GM08714 (cell line): ENCODE measurements around the gene SMKR1.
"Not testable (repeated sequence)": the region's sequence is repeated elsewhere in the genome, so short reads cannot be mapped to it uniquely, and the experiment has no call there.

Source experiments
- H3K4me3 ChIP-seq: fragments of 200-500 bp; sonication (Bioruptor generic); 2 replicates; pipeline ENCODE4 v1.5.1; 2014; ENCODE audit warnings: mild to moderate bottlenecking, low read length, inconsistent platforms
- ZNF274 ChIP-seq: IDR thresholded peaks from 2 replicates; pipeline ENCODE4 v1.6.1; 2012; ENCODE audit warnings: mild to moderate bottlenecking, low read depth, low read length

The SMKR1 gene

DNA sequence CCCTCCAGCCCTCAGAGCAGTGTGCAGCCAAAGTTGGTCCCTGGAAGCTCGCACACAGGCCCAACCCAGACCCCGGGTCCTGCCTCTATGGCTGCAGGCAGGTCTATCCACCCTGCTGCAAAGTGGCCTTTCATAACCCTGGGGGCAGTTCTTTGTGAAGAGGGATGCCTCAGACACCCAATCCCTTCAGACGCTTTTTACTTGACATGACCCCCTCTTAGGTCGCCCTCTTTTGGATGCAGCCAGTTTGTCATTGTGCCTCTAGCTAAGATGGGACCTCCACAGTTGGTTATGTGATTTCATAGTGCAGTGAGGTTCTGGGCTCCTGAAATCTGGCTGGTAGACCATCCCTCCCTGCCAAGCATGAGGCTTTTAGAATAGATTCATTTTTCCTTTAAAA is 27.3 kb downstream of the SMKR1 start:
- no peak for TF ChIP-seq ZNF274
- H3K4me3 ChIP-seq, result no peak overlapping the region

DNA sequence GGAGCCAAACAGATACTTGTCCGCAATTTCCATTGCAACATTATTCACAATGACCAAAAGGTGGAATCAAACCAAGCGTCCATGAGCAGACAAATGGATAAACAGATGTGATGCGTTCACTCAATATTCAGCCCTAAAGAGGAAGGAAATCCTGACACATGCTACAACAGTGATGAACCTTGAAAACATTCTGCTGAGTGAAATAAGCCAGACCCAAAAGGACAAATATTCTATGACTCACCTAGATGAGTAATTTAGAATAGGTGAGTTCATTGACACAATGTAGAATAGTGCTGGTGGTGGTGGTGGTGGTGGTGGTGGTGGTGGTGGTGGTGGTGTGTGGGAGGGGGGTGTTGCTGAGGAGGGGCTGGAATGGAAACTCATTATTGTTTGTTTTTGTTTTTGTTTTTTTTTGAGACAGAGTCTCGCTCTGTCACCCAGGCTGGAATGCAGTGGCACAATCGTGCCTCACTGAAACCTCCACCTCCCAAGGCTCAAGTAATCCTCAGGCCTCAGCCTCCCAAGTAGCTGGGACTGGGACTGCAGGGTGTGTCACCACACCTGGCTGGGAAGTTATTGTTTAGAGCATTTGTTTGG is 28.6 kb downstream of the SMKR1 start:
- no peak for TF ChIP-seq ZNF274
- no peak overlapping the region for H3K4me3 ChIP-seq

DNA sequence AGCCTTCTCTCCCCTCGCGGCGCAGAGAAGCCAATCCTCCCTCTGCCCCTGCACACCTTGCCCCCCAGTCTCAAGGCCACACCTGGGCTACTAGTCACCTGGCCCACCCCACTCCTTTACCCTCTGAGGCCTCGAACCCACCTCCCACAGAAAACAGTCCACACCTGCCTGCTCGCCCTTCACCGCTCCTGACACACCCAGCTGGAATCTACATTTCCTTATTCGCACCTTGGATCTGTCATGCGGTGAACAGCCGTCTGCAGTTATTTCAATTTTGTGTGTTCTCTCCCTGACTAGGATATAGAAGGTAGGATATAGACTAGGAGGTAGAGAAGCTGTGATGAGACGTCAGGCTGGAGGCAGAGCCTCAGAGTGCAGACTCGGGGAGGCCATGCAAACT is 29.4 kb downstream of the SMKR1 start:
- TF ChIP-seq ZNF274, result no peak
- no peak overlapping the region for H3K4me3 ChIP-seq

DNA sequence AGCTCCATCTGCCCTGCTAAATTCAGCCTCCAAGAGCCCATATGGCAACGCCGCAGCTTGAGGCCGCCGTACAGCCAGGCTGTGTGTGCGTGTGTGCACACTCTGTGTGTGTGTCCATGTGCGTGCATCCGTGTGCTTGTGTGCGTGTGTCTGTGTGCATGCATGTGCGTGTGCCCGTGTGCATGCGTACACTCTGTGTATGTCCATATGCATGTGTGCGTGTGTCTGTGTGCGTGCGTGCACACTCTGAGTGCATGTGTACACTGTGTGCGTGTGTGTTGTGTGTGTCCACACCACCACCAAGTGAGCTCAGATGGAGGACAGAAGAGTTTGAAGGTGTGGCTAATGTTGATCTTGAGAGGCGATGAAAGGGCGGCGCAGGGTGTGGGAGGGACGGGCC is 30.0 kb downstream of the SMKR1 start:
- no peak overlapping the region for H3K4me3 ChIP-seq

DNA sequence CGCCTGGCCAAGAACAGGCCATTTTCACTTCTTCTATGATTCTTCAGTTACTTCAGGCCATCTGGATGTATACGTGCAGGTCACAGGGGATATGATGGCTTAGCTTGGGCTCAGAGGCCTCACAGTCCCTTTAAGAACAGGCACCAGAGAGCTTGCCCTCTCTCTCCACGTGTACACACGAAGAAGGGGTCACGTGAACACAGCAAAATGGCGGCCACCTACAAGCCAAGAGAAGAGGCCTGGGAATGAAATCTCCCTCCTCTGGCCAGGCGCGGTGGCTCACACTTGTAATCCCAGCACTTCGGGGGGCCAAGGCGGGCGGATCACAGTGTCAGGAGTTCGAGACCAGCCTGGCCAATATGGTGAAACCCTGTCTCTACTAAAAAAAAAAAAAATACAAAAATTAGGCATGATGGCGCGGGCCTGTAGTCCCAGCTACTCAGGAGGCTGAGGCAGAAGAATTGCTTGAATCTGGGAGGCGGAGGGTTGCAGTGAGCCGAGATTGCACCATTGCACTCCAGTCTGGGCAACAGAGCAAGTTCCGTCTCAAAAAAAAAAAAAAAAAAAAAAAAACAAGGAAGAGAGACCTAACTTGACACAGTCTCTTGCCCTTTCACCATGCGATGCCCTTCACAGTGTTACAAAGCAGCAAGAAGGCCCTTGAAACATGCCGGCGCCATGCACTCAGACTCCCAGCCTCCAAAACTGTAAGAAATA is 32.4 kb downstream of the SMKR1 start:
- not testable (repeated sequence) for H3K4me3 ChIP-seq

More for the DNA sequence above, 30.0 kb downstream of the SMKR1 start:
- no peak for TF ChIP-seq ZNF274

DNA sequence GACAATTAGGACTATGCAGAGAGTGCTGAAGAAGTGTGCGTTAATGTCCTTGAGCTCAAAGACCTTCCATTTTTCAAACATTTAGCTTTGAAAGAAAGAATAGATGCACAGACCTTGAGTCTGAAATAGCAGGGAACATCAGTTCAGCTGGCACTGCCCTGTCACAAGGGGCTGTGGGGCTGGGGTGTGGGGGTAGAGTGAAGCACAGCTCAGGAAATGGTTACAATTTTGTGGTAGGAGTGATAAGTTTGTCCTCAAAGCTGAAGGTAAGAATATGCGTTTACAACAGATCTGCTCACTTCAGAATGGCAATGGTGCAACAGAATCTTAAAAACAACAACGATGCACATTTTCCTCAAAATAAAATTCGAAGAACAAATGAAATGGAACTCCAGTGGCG is 33.6 kb downstream of the SMKR1 start:
- H3K4me3 ChIP-seq, result no peak overlapping the region
- TF ChIP-seq ZNF274, result no peak

DNA sequence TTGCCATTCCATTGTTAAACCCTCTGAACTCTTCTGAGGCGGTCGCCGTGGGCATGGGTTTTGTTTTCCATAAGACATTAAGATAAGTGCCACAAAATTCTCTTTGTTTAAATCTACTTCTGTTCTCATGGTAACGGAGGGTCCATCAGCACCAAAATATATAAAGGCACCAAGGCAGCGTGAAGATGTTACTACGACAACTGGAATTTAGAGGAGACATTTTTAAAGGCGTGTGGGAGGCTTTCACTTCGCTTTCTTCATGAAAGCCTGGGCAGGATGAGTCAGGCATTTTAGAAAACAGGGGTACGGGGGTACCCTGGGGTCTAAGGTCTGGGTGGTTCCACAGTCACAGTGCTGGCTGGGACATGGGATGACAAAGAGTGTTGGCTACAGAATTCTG is 34.0 kb downstream of the SMKR1 start:
- TF ChIP-seq ZNF274, result no peak
- no peak overlapping the region for H3K4me3 ChIP-seq

DNA sequence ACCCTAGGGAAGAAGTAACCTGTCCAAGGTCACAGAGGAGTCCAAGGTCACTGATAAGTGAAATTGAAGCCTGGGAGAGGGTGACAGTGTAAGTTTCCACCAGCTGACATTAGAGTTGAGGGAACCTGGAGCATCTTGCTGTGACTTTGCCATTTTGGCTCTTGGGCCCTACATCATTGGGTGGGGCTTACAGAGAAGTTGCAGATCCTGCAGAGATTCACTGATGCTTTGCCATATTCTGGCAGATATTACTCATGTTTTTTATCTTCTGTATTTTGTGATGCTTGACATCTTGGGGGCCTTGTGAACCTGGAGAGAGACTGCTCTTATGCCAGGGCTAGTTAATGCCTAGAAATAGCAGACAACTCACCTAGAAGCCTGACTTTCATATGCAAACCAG is 36.5 kb downstream of the SMKR1 start:
- no peak for TF ChIP-seq ZNF274
- no peak overlapping the region for H3K4me3 ChIP-seq

DNA sequence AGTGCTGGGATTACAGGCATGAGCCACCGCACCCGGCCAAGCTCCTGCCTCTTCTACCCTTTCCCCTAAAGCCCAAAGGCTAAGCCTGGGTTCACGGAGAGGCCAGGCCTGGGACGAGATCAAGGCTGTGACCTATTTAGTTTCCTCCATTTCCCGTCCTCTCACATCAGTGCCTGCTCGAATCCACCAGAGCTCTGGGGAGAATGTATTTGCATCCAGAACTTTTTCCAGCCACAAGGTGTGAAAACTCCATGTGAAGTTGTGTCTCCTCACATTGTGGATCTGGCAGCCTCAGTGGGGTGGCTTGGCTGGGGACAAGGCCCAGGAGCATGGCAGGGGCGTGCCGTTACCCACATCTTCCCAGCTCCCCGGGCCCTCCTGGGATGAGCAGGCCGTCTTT is 38.0 kb downstream of the SMKR1 start:
- no peak for TF ChIP-seq ZNF274
- H3K4me3 ChIP-seq, result no peak overlapping the region

DNA sequence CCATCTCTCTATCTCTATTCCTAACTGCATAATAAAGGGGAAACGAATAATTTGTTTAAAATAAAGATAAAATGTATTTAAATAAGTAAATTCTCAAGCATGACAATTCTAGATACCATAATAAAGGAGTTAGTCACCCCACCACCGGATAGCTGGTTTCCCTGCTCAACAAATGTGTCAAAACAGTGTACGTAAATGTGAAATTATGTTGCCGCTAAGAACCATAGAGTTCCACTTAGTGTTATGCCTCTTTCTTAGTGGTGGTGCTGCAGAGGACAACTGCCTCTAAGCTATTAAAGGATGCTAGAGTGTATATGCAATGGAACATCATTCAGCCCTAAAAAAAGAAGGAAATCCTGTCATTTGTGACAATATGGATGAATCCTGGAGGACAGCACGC is 42.4 kb downstream of the SMKR1 start:
- TF ChIP-seq ZNF274, result no peak

DNA sequence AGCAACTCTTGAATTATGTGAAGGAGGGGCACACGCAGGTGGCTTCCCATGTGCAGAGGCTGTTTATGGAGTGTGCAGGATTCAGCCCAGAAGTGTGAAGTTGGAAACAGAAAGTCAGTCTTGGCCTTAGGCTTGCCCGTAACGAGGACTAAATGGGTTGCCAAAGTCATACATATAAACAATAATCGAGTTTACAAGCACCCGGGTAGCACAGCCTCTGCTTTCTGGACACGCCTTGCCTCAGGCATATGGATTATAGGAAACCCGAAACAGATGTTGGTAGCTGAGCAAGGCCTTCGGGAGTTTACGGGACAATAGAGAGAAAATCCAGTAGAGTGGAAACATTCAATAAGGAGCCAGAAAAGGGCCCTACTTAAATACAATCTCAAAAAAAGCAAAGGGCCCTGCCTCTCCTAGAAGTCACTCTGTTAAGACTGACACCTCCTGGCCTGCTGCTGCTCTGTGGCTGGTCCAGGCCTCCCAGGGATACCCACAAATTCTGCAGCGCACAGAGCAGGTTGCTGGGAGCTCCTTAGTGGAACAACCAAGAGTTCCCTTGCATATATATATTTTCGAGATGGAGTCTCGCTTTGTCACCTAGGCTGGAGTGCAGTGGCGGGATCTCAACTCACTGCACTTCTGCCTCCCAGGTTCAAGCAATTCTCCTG is 48.5 kb downstream of the SMKR1 start:
- TF ChIP-seq ZNF274, result no peak
- no peak overlapping the region for H3K4me3 ChIP-seq

More for the DNA sequence above, 42.4 kb downstream of the SMKR1 start:
- H3K4me3 ChIP-seq, result no peak overlapping the region

DNA sequence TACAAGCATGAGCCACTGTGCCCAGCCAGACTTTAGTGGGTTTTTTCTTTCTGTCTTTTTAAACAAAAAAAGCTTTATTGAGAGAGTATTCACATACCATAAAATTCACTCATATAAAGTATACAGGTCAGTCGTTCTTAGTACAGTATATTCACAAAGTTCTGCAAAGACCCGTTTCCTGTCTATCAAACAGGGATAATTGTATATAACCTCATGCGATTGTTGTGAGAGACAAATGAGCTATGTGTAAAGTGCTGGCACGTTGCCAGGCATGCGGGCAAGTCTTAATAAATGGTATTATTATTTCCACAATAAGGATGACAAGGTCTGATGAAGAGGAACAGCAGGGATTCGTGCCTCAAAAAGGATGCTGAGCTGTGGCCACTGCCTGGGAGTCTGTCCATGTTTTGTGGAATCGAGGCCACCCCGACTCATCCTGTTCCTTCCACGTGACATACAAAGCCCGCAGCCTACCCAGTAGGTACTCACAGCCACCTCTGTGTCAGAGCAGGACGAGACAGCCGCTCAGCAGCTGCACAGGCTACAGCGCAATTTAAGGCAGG is 51.6 kb downstream of the SMKR1 start:
- TF ChIP-seq ZNF274, result no peak
- H3K4me3 ChIP-seq, result no peak overlapping the region

DNA sequence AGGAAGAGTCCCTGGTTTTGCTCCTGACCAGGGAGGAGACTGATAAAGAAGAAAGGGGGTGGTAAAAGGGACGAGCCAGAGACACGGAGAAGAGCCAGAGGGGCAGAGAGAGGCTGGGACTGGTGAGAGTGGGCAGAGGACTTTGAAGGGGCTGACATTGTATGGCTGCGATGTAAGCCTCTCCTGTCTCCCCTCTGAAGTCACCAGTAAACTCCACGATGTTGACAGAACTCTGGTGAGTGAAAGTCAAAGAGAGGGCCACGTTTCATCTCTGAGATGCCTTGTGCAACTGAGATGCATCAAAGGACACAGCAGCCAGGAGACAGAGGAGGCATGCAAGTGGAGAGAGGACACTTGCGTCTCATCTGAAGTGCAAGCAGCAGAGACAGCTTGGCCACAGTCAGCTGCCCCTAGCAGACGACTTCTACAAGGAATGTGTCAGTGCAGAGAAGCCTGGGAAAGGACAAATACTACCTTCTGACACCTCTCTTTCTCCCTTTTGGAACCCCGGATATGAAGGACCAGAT is 54.3 kb downstream of the SMKR1 start:
- no peak for TF ChIP-seq ZNF274

DNA sequence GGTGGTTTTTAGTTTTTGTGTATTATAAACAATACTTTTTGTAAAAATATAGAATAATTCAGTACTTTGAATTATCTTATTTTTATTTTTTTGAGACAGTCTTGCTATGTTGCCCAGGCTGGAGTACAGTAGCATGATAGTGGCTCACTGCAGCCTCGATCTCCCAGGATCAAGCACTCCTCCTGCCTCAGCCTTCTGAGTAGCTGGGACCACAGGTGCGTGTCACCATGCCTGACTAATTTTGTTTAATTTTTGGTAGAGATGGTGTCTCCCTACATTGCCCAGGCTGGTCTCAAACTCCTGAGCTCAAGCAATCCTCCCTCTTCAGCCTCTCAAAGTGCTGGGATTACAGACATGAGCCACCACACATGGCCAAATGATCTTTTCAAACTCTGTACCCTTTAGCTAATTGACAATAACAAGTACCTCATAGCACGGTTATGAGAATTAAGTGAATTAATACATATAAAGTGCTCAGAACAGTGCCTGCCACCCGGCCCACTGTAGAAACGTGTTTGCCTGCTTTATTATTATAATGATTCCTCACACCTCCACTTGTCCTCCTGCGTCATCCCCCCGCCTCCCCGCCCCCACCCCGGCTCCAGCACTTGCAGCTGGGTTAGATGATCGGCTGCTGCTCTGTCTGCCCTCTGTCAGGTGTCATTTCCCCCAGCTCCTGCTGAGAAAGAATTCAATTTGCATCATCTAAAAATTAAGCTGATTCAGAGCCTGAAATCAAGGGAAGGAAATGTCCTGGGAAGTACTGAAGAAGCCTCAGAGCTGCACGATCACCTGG is 55.6 kb downstream of the SMKR1 start:
- TF ChIP-seq ZNF274, result no peak
- H3K4me3 ChIP-seq, result no peak overlapping the region

More for the DNA sequence above, 54.3 kb downstream of the SMKR1 start:
- no peak overlapping the region for H3K4me3 ChIP-seq
